Esophagus squamous epithelium (tissue), 4 donors: ENCODE results near the gene ABLIM2.

Experiments
- CTCF ChIP-seq, 6 experiments: fragments of 450-650 bp in 4 of 6; fragments of 200-600 bp in 2 of 6; sonication (generic) in 2 of 6; IDR thresholded peaks; one replicate each; pipeline ENCODE4 v1.5.1; 2016 to 2019; ENCODE audit warnings: antibody characterized with exemption in 6 of 6, mild to moderate bottlenecking in 4 of 6, moderate library complexity in 4 of 6
- POLR2A ChIP-seq, 4 donors: fragments of 450-650 bp; IDR thresholded peaks; one replicate each; pipeline ENCODE4 v1.6.1; 2017; ENCODE audit warnings: antibody characterized with exemption in 4 of 4, mild to moderate bottlenecking in 4 of 4, moderate library complexity in 3 of 4

- no peak for TF ChIP-seq CTCF (IDR thresholded peaks at IDR 0.05)
- no peak for TF ChIP-seq POLR2A (IDR thresholded peaks at IDR 0.05)
Measured at GRCh38 chr4:7981738-7982394, 176.7 kb downstream of the ABLIM2 start.
